ENCODE data around the gene LRBA.

Gene LRBA

GRCh38 chr4:150799207-150799606, 215.9 kb downstream of the LRBA start:
- no peak for DNase-seq (ENCODE audit: low spot score)
- no peak for TF ChIP-seq CTCF (IDR thresholded peaks at IDR 0.05; ENCODE audit: extremely low read depth, insufficient read depth, missing control alignments)
- in situ Hi-C loops (cut with MboI; ENCODE audit: low pct_unique_long_range_greater_than_20kb, low sequenced_read_pairs, unreplicated experiment): no loop called here

GRCh38 chr4:150794706-150795105, 220.4 kb downstream of the LRBA start:
- in situ Hi-C loops (cut with MboI; ENCODE audit: low pct_unique_long_range_greater_than_20kb, low sequenced_read_pairs, unreplicated experiment): no loop called here
- DNase-seq (ENCODE audit: low spot score): no peak
- no peak for TF ChIP-seq CTCF (IDR thresholded peaks at IDR 0.05; ENCODE audit: extremely low read depth, insufficient read depth, missing control alignments)

- TF ChIP-seq CTCF (IDR thresholded peaks at IDR 0.05; ENCODE audit: extremely low read depth, insufficient read depth, missing control alignments): no peak
These were observed 225.2 kb downstream of the LRBA start for GRCh38 chr4:150789864-150790263.

GRCh38 chr4:150784939-150785338, 230.1 kb downstream of the LRBA start:
- in situ Hi-C loops (cut with MboI; ENCODE audit: low pct_unique_long_range_greater_than_20kb, low sequenced_read_pairs, unreplicated experiment): no loop called here
- no peak for TF ChIP-seq CTCF (IDR thresholded peaks at IDR 0.05; ENCODE audit: extremely low read depth, insufficient read depth, missing control alignments)
- DNase-seq (ENCODE audit: low spot score): no peak

More at GRCh38 chr4:150789864-150790263, 225.2 kb downstream of the LRBA start:
- DNase-seq (ENCODE audit: low spot score): no peak
- in situ Hi-C loops (cut with MboI; ENCODE audit: low pct_unique_long_range_greater_than_20kb, low sequenced_read_pairs, unreplicated experiment): no loop called here

GRCh38 chr4:150784305-150784704, 230.8 kb downstream of the LRBA start:
- DNase-seq (ENCODE audit: low spot score): no peak
- TF ChIP-seq CTCF (IDR thresholded peaks at IDR 0.05; ENCODE audit: extremely low read depth, insufficient read depth, missing control alignments): no peak
- in situ Hi-C loops (cut with MboI; ENCODE audit: low pct_unique_long_range_greater_than_20kb, low sequenced_read_pairs, unreplicated experiment): no loop called here

- in situ Hi-C loops (cut with MboI; ENCODE audit: low pct_unique_long_range_greater_than_20kb, low sequenced_read_pairs, unreplicated experiment): no loop called here
- no peak for TF ChIP-seq CTCF (IDR thresholded peaks at IDR 0.05; ENCODE audit: extremely low read depth, insufficient read depth, missing control alignments)
- no peak for DNase-seq (ENCODE audit: low spot score)
These were observed 232.2 kb downstream of the LRBA start for GRCh38 chr4:150782921-150783320.

GRCh38 chr4:150782311-150782710, 232.8 kb downstream of the LRBA start:
- in situ Hi-C loops (cut with MboI; ENCODE audit: low pct_unique_long_range_greater_than_20kb, low sequenced_read_pairs, unreplicated experiment): no loop called here
- no peak for TF ChIP-seq CTCF (IDR thresholded peaks at IDR 0.05; ENCODE audit: extremely low read depth, insufficient read depth, missing control alignments)
- no peak for DNase-seq (ENCODE audit: low spot score)

All from GM13977 (cell line).